ENCODE results near the gene RALGAPB. TPM values are rescaled to one million over a fixed set of nuclear protein-coding genes. Genes with fewer than 3 reads are reported as not detected.

RALGAPB gene
- total RNA-seq, 2 donors from 2014 or later = 23.1 to 24.4 TPM

- no peaks in the 10 kb centered on the region for H3K27me3 ChIP-seq
- DNase-seq (no peak), ATAC-seq (no peak)
- no peaks in the 10 kb centered on the region for H3K9me3 ChIP-seq
- H3K4me1 ChIP-seq = no peaks in the 10 kb centered on the region
- H3K4me3 ChIP-seq = no peak overlapping the region
- TF ChIP-seq POLR2A (IDR thresholded peaks at IDR 0.05) = no peak
- TF ChIP-seq CTCF (IDR thresholded peaks at IDR 0.05) = no peak
- WGBS, 2 donors = 90 to 93% methylated on average over 1 of the region's 1 CpG
- intact Hi-C loops (cut with DNase I) = no loop called here
- H3K27ac ChIP-seq = no peak overlapping the region
- peaks cover 0 to 8% of the 10 kb centered on the region in 2 donors for H3K36me3 ChIP-seq (replicated peaks in 1 of 2; ENCODE audit: insufficient read depth in 1 of 2, low read depth in 2 of 2)
Observed at GRCh38 chr20:38523697-38524096, 51.1 kb downstream of the RALGAPB start.

GRCh38 chr20:38528167-38528566 lies 55.5 kb downstream of the RALGAPB start:
- intact Hi-C loops (cut with DNase I) = no loop called here
- DNase-seq = no peak

GRCh38 chr20:38531021-38531420 lies 58.4 kb downstream of the RALGAPB start:
- ATAC-seq (no peak), DNase-seq (no peak)
- Histone ChIP-seq H3K4me1 (no peaks in the 10 kb centered on the region), H3K9me3 (no peaks in the 10 kb centered on the region), H3K4me3 (no peak overlapping the region), H3K27ac (no peak overlapping the region), H3K36me3 (replicated peaks in 1 of 2; ENCODE audit: insufficient read depth in 1 of 2, low read depth in 2 of 2) (peaks cover 0 to 19% of the 10 kb centered on the region in 2 donors), H3K27me3 (no peaks in the 10 kb centered on the region)
- 84 to 88% methylated on average over 1 of the region's 1 CpG for WGBS, 2 donors
- intact Hi-C loops (cut with DNase I) = no loop called here
- no peak for TF ChIP-seq CTCF (IDR thresholded peaks at IDR 0.05)
- no peak for TF ChIP-seq POLR2A (IDR thresholded peaks at IDR 0.05)

More at GRCh38 chr20:38528167-38528566, 55.5 kb downstream of the RALGAPB start:
- Histone ChIP-seq H3K4me3 (no peak overlapping the region), H3K27me3 (no peaks in the 10 kb centered on the region), H3K27ac (no peak overlapping the region), H3K4me1 (no peaks in the 10 kb centered on the region), H3K36me3 (replicated peaks in 1 of 2; ENCODE audit: insufficient read depth in 1 of 2, low read depth in 2 of 2) (peaks cover 0 to 16% of the 10 kb centered on the region in 2 donors), H3K9me3 (no peaks in the 10 kb centered on the region)
- 94 to 100% methylated on average over 3 of the region's 3 CpGs for WGBS, 2 donors
- no peak for TF ChIP-seq POLR2A (IDR thresholded peaks at IDR 0.05)
- no peak for TF ChIP-seq CTCF (IDR thresholded peaks at IDR 0.05)
- no peak for ATAC-seq

- Histone ChIP-seq H3K9me3 (no peaks in the 10 kb centered on the region), H3K27ac (no peak overlapping the region), H3K36me3 (replicated peaks in 1 of 2; ENCODE audit: insufficient read depth in 1 of 2, low read depth in 2 of 2) (peaks cover 11 to 29% of the 10 kb centered on the region in 2 donors), H3K4me1 (no peaks in the 10 kb centered on the region), H3K27me3 (no peaks in the 10 kb centered on the region), H3K4me3 (no peak overlapping the region)
- WGBS, 2 donors = 93 to 94% methylated on average over 11 of the region's 11 CpGs
- intact Hi-C loops (cut with DNase I) = no loop called here
- ATAC-seq (no peak), DNase-seq (no peak)
- TF ChIP-seq CTCF (IDR thresholded peaks at IDR 0.05) (no peak), POLR2A (IDR thresholded peaks at IDR 0.05) (no peak)
Observed at GRCh38 chr20:38534756-38535155, 62.1 kb downstream of the RALGAPB start.

- no peaks in the 10 kb centered on the region for H3K9me3 ChIP-seq
- H3K27me3 ChIP-seq = no peaks in the 10 kb centered on the region
- no peaks in the 10 kb centered on the region for H3K4me1 ChIP-seq
- intact Hi-C loops (cut with DNase I) = no loop called here
- H3K36me3 ChIP-seq (replicated peaks in 1 of 2; ENCODE audit: insufficient read depth in 1 of 2, low read depth in 2 of 2) = peaks cover 11 to 34% of the 10 kb centered on the region in 2 donors
- WGBS, 2 donors = 98% methylated on average over 2 of the region's 2 CpGs
- TF ChIP-seq CTCF (IDR thresholded peaks at IDR 0.05) (no peak), POLR2A (IDR thresholded peaks at IDR 0.05) (no peak)
- ATAC-seq (no peak), DNase-seq (no peak)
- no peak overlapping the region for H3K4me3 ChIP-seq
- H3K27ac ChIP-seq = no peak overlapping the region
Observed at GRCh38 chr20:38536310-38536709, 63.7 kb downstream of the RALGAPB start.

All from body of pancreas (tissue), 4 donors.